TTC549 (cell line): Measurements from ENCODE around the gene KLHDC7A.
"Not testable (repeated sequence)": the region's sequence is repeated elsewhere in the genome, so short reads cannot be mapped to it uniquely, and the experiment has no call there.

Source experiments
- FAIRE-seq: peaks from 2 replicates; lab custom pipeline; 2012; peaks lifted over from hg19 to GRCh38; lab: Jason Lieb, UNC

Gene KLHDC7A

GRCh38 chr1:18480315-18481189 is at the start of gene KLHDC7A:
TSS of gene KLHDC7A (plus strand) at chr1:18480930. CDS start at chr1:18480982, 52 bp downstream.
- FAIRE-seq: no peak

GRCh38 chr1:18434041-18434440 is 46.7 kb upstream of the KLHDC7A start:
- FAIRE-seq: no peak

- FAIRE-seq: no peak
Observed at GRCh38 chr1:18440385-18441226, 40.1 kb upstream of the KLHDC7A start.

- FAIRE-seq: no peak
Observed at GRCh38 chr1:18443587-18444520, 36.9 kb upstream of the KLHDC7A start.

- FAIRE-seq: no peak
Observed at GRCh38 chr1:18444563-18444962, 36.2 kb upstream of the KLHDC7A start.

DNA sequence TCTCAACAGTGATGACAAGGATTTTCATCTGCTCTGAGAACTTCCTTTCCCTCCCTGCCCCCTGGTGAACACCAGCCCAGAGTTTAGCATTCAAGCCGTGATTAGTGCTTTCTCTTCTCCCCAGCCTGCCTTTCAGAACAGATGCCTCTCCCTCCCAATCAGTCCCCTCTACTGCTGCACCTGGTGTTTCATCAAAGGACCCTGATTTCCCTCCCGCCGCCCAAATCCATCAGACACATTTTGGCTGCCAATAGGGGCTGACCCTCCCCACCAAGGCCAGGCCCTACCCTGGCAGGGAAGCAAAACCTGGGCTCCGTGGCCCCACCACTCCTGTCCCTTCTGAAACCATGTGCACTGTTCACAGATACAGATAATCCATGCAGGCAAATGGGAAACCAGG is 34.0 kb upstream of the KLHDC7A start:
- FAIRE-seq: no peak

DNA sequence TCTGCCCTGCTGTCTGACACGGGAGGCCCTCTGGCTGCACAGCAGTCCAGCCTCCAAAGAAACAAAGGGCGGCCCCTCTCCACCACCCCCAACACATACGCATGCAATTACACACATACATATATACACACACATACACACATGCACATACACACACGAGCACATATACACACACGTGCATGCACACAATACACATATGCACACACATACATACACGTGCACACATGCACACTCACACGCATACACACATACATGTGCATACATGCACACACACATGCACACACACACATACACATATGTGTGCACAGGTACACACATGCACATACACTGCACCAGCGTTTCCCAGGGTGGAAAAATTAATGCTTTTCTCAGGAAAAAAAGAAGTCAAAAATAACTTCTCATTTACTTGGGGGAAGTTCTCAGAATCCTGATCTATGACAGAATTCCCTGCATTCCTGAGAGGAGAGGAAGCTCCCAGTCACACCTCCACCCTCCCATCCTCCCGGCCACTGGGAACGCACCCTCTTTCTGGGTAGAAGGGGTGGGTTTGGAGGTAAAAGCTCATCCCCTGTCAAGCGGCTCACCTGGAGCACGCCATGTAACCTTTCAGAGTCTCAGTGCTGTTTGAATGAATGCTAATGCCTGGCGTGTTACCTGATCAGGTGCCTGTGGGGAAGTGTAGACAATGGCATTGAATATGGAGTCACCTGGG is 33.1 kb upstream of the KLHDC7A start:
- FAIRE-seq: no peak

DNA sequence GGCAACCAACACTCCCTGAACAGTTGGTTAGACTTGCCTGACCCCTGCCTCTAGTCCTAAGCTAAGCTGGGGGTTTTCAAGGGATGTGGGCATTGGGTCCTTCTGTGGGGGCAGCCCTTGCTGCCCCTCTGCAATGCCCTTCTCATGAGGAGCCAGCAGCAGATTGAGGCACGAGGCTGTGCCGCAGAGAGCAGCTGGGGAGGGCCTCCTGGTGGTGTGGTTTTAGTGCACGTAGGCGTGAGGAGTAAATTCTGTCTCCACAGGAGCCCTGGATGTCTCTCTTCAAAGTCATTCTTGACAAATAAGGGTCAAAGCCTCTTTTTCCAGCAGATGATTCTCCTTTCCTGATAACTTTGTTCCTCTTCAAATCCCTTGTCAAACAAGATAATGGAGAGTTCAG is 31.8 kb upstream of the KLHDC7A start:
- no peak for FAIRE-seq

DNA sequence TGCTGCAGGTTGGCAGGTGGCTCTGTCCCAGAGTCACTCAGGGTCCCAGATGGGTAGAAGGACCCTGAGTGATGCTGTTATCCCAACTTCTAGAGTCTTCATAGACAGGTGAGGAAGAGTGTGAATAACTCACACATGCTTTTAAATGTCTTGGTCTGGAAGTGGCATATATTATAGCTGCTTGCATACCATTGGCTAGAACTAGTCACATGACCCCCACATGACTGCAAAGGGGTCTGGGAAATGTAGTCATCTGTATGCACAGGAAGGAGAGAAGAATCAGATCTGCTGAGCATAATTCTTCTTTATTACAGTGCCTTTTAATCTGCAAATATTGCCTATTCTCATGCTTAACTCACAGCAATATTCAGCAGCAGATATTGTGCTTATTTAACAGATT is 28.2 kb upstream of the KLHDC7A start:
- FAIRE-seq: no peak

DNA sequence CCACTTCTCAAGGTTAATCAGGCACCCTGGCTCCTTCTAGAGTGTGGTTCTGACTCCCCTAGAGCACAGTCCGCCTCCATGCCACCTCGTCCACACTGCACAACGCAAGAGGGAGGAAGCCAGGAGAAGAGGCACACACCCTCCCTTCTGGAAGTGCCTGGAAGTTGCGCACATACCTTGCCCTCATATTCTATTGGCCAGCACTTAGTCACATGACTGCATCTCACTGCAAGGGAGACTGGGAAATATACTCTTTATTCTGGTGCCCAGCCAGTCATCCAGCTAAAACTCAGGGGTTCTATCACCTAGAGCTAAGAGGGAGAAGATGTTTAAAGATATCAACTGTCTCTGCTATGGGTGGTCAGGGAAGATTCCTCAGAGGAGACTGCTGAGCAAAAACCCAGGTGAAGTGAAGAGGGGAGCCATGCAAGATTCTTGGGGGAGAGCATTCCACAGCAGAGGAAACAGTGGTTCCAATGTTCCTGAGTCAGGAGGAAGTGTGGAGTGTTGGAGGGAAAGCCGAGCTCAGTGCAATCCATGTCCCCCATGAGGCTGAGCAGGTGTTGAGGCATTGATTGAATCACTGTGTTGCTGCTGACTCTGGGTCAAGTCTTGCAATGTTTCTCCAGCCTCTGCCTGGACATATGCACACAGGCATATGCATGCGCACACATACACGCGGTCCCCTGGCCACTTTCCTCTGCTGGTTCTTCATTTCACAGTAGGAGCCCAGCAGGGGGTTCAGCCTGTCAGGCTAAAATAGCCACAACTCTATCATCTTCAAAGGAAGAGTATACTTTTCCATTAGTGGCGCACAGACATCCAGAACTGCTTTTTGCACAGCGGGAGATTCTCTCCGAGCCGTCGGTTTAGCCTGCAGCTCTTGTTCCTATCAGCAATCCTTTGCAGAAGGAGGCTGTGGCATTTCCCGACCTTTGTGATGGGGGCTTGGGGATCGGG is 22.3 kb upstream of the KLHDC7A start:
- FAIRE-seq: no peak

GRCh38 chr1:18461656-18462055 is 19.1 kb upstream of the KLHDC7A start:
- no peak for FAIRE-seq

DNA sequence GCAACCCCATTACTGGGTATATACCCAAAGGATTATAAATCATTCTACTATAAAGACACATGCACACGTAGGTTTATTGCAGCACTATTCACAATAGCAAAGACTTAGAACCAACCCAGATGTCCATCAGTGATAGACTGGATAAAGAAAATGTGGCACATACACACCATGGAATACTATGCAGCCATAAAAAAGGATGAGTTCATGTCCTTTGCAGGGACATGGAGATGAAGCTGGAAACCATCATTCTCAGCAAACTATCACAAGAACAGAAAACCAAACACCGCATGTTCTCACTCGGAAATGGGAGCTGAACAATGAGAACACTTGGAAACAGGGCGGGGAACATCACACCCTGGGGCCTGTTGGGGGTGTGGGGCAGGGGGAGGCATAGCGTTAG is 18.2 kb upstream of the KLHDC7A start:
- not testable (repeated sequence) for FAIRE-seq

- FAIRE-seq: no peak
Observed at GRCh38 chr1:18463063-18463462, 17.7 kb upstream of the KLHDC7A start.

DNA sequence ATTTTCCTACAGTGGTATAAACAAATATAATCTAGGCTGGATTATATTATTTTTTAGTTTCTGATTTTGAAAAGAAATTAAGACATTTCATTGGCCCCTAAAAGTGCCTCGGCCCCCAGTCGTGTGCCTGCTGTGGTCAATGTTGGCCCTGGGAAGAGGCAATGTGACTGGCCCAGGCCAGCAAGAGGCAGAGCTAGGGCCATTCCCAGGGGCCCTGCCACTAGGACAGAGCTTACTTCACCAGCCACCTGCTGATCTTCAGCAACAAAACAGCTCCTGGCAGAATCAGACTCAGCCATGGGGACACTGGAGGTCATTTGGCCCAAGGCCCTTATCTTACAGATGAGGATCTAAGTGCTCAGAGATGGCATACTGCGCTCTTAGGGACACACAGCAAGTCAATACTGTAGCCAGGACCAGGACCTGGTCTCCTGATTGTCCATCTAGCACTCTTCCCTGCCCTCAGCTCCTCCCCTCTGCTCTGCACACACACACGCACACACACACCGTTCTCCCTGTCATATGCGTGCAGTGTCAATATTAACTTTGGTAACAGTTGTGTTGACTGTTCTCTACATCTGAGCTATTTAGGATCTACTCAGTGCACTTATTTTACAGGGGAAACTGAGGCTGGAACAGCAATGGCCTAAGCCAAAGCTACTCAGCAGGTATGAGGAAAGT is 16.6 kb upstream of the KLHDC7A start:
- FAIRE-seq: no peak

- FAIRE-seq: no peak
Observed at GRCh38 chr1:18464665-18465050, 16.1 kb upstream of the KLHDC7A start.

DNA sequence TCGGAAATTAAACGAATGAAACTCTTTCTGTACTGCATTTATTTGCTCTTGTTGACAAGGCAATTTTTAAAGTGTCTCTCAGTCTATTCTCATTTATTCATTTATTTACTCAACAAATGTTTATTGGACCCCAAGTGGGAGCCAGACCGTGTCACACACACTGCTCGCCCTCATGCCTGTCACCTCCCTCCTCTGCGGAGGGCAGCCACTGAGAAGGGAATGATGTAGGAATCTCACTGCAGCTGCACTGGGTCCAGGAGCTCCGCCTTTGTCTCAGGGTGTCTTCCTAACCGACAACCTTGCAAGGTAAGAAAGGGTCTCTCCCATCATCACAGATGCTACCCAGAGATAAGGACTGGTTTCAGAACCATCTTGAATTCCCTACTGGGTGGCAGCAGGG is 14.1 kb upstream of the KLHDC7A start:
- FAIRE-seq: no peak

DNA sequence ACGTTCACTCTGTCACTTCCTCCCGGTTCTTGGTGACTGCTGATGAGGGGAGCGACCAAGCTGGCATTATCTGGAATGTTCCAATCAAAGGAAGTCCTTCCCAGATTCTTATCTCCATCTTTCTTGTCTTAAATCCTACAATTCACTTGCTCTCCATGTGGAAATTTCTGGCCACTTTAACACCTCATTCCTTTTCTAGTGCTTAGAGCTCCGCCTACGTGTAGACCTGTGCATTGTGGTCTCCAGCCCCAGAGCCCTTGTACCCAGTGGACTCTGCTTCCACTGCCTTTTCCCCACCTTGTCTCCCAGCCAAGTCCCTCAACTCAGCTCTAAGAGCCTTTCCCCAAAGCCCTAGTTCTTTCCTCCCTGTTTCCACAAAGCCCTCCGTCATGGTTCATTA is 12.2 kb upstream of the KLHDC7A start:
- no peak for FAIRE-seq

GRCh38 chr1:18469514-18469913 is 11.2 kb upstream of the KLHDC7A start:
- FAIRE-seq: no peak

GRCh38 chr1:18470671-18471355 is 9.9 kb upstream of the KLHDC7A start:
- FAIRE-seq: no peak
